Stimulated activated CD4-positive, alpha-beta T cell treated with anti-CD3 and anti-CD28 coated beads, TNF-alpha, amount 100 ng/mL, for 24 hours (primary cell): ENCODE results near the gene TAS1R3.

ENCODE experiments used
- DNase-seq, 3 experiments: peaks; one replicate each; pipeline ENCODE4 v3.0.0-alpha.2; 2020; ENCODE audit warnings: low read depth in 3 of 3

TAS1R3 gene

GRCh38 chr1:1331068-1331965 is at the start of gene TAS1R3:
Gene TAS1R3, plus strand, starts transcription at chr1:1331280. Its CDS starts 66 bp downstream, at chr1:1331346.
- no peak for DNase-seq

GRCh38 chr1:1281533-1282321 is 49.4 kb upstream of the TAS1R3 start:
- DNase-seq, result no peak

- no peak for DNase-seq
These were observed 48.1 kb upstream of the TAS1R3 start for GRCh38 chr1:1282998-1283397.

GRCh38 chr1:1283821-1284220 is 47.3 kb upstream of the TAS1R3 start:
- no peak for DNase-seq

- DNase-seq, result no peak
These were observed 46.6 kb upstream of the TAS1R3 start for GRCh38 chr1:1284221-1285101.

GRCh38 chr1:1285102-1285571 is 45.9 kb upstream of the TAS1R3 start:
- no peak for DNase-seq

GRCh38 chr1:1285611-1286311 is 45.3 kb upstream of the TAS1R3 start:
- no peak for DNase-seq

GRCh38 chr1:1286313-1287261 is 44.5 kb upstream of the TAS1R3 start:
- DNase-seq, result no peak

- DNase-seq, result no peak
These were observed 43.6 kb upstream of the TAS1R3 start for GRCh38 chr1:1287288-1288110.

GRCh38 chr1:1290238-1290731 is 40.8 kb upstream of the TAS1R3 start:
- peak in 2 of 3 experiments; percentile 55 to 60 for DNase-seq

- no peak for DNase-seq
These were observed 40.0 kb upstream of the TAS1R3 start for GRCh38 chr1:1291023-1291528.

GRCh38 chr1:1291548-1292441 is 39.3 kb upstream of the TAS1R3 start:
- DNase-seq, result peak; percentile 45 to 61 (median 50)

GRCh38 chr1:1292442-1292779 is 38.7 kb upstream of the TAS1R3 start:
- no peak for DNase-seq

- DNase-seq, result no peak
These were observed 38.2 kb upstream of the TAS1R3 start for GRCh38 chr1:1292851-1293250.

GRCh38 chr1:1293263-1294249 is 37.5 kb upstream of the TAS1R3 start:
- no peak for DNase-seq

- no peak for DNase-seq
These were observed 36.7 kb upstream of the TAS1R3 start for GRCh38 chr1:1294250-1294890.
